Measurements from ENCODE around the gene PROZ. TPM values are rescaled to one million over a fixed set of nuclear protein-coding genes. Genes with fewer than 3 reads are reported as not detected.

PROZ gene
- total RNA-seq, 2 experiments from 2014 or later = not detected

DNA sequence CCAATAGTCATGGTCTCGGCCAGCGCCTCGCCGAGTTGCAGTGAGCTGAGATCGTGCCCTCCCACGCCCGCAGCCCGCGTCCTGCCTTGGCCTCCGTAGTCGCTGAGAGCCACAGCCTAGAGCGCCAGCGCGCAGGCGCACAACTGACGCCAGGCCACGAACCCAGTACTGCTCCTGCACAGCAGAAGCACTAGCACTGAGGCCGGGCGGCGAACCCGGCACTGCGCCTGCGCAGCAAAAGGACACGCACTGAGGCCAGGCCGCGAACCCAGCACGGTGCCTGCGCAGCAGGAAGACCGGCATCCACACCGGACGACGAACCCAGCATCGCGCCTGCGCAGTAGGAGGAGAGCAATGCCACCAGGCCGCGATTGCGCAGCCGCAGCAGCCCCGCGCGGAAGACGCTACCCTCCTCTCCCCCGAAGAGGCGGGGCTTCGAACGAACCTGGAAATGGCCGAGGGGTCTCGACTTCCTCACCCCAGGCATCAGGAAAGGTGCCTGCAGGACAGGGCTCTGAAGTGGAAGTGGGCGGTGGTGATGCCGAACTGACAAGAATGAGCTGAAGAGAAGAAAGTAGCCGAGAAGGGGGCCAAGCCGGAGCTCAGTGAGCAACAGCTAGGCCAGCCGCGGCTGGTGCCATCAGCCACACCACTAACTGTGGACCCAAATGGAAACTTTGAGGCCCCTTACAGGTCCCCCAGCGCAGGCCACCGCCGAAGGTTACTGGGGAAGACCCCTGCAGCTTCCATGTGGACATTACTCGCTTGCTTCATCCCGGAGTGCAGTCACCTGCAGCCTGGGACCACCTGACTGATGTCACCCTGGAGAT, 28.3 kb upstream of the PROZ start:
- H3K4me3 Mint-ChIP-seq = peak overlapping the region; percentile 53
- CTCF ChIA-PET = no interaction called here
- DNase-seq (peak; percentile 70), ATAC-seq (peak; percentile 88)
- POLR2A ChIA-PET = interaction anchor here (0.5 kb wide), 1 partner anchor 30 kb away, joined by 6 read pairs; no protein-coding TSS in a partner anchor
- H3K27me3 Mint-ChIP-seq = peaks cover 35% of the 10 kb centered on the region
- TF ChIP-seq, protein P1, sequence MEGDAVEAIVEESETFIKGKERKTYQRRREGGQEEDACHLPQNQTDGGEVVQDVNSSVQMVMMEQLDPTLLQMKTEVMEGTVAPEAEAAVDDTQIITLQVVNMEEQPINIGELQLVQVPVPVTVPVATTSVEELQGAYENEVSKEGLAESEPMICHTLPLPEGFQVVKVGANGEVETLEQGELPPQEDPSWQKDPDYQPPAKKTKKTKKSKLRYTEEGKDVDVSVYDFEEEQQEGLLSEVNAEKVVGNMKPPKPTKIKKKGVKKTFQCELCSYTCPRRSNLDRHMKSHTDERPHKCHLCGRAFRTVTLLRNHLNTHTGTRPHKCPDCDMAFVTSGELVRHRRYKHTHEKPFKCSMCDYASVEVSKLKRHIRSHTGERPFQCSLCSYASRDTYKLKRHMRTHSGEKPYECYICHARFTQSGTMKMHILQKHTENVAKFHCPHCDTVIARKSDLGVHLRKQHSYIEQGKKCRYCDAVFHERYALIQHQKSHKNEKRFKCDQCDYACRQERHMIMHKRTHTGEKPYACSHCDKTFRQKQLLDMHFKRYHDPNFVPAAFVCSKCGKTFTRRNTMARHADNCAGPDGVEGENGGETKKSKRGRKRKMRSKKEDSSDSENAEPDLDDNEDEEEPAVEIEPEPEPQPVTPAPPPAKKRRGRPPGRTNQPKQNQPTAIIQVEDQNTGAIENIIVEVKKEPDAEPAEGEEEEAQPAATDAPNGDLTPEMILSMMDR (IDR thresholded peaks at IDR 0.05) = no peak
- intact Hi-C loops (cut with micrococcal nuclease) = no loop called here
- H3K27ac Mint-ChIP-seq = no peak overlapping the region
- H3K36me3 Mint-ChIP-seq (ENCODE audit: low read depth) = no peaks in the 10 kb centered on the region
- no peaks in the 10 kb centered on the region for H3K9me3 Mint-ChIP-seq
- peaks cover 4% of the 10 kb centered on the region for H3K4me1 Mint-ChIP-seq (ENCODE audit: low read depth)

DNA sequence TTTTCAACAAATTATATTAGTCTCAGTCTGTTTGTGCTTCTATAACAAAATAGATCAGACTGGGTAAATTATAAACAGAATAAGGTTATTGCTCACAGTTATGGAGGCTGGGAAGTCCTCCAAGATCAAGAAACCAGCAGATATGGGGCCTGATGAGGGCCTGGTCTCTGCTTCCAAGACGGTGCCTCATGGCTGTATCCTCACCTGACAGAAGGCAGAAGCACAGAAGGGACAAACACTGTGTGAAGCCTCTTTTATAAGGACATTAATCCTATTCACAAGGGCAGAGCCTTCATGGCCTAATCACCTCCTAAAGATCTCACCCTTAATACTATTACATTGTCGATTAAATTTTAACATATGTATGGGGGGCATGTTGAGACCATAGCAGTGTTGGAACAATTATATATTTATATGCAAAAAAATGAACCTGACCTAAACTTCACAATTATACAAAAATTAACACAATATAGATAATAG, 23.1 kb upstream of the PROZ start:
- no peak overlapping the region for H3K4me3 Mint-ChIP-seq
- H3K27me3 Mint-ChIP-seq = peaks cover 10% of the 10 kb centered on the region
- no peaks in the 10 kb centered on the region for H3K4me1 Mint-ChIP-seq (ENCODE audit: low read depth)
- TF ChIP-seq, protein P1 (IDR thresholded peaks at IDR 0.05) = no peak
- no peak for DNase-seq
- ATAC-seq = no peak
- no peak overlapping the region for H3K27ac Mint-ChIP-seq
- H3K9me3 Mint-ChIP-seq = no peaks in the 10 kb centered on the region
- CTCF ChIA-PET = no interaction called here
- no peaks in the 10 kb centered on the region for H3K36me3 Mint-ChIP-seq (ENCODE audit: low read depth)
- POLR2A ChIA-PET = no interaction called here
- intact Hi-C loops (cut with micrococcal nuclease) = no loop called here

DNA sequence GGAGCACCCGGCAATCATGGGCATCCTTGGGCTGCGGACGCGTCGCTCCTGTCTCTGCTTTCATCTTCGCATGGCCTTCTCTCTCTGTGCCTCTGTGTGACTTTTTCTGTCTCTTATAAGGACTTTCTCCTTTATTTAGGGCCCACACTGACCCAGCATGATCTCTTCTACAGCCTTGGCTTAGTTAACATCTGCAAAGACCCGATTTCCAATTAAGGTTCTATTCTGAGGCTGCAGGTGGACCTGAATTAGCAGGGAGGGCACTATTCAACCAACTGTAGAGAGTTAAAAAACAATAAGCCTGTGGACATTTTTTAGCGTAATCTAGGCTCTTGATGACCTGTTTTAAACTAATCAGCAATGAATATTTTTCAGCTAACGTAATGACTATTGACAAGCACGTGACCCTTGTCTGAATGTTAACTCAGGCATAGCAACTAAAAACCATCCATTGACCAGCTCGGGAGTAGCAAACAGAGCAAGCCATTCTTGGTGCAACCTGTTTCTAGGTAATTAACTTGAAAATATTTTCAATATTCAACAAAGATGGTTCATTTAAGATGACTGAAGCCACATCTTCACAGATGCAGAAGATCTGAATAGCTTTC, 20.7 kb upstream of the PROZ start:
- Mint-ChIP-seq H3K27ac (no peak overlapping the region), H3K4me3 (no peak overlapping the region), H3K36me3 (ENCODE audit: low read depth) (no peaks in the 10 kb centered on the region), H3K4me1 (ENCODE audit: low read depth) (no peaks in the 10 kb centered on the region), H3K9me3 (no peaks in the 10 kb centered on the region), H3K27me3 (no peaks in the 10 kb centered on the region)
- ATAC-seq (no peak), DNase-seq (no peak)
- intact Hi-C loops (cut with micrococcal nuclease) = no loop called here
- TF ChIP-seq, protein P1 (IDR thresholded peaks at IDR 0.05) = no peak
- ChIA-PET CTCF (no interaction called here), POLR2A (no interaction called here)

DNA sequence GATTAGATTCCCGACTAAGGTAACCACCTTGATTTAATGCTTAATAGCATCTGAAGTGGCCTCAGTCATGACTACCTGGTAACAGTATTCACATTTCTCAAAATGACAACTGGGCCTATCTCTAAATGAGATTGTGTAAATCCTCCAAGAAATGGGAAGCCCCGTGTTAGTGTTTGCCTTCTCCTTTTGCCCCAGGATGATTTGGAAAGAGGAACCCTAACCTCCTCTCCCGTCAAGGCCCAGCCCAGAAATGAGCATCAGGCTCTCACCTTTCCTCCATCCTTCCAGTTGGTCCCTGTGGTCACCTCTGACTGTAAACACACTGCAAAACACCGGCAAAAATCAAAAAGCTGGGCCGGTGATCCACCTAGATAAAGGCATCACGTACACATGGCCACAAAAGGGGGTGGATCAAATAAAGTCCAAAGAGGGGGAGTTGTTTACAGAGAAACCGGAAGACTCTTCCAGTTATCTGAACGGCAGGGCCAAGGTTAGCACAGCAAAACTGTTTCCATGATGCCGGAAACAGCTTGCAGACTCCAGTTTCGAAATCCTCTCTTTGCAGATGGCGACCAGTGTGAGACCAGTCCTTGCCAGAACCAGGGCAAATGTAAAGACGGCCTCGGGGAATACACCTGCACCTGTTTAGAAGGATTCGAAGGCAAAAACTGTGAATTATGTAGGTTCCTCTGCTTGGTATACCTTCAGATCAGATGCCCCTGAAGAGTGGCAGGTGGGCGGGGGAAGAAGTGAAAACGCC, 19.5 kb upstream of the PROZ start:
- Mint-ChIP-seq H3K4me1 (ENCODE audit: low read depth) (no peaks in the 10 kb centered on the region), H3K9me3 (no peaks in the 10 kb centered on the region), H3K36me3 (ENCODE audit: low read depth) (no peaks in the 10 kb centered on the region), H3K27ac (no peak overlapping the region), H3K27me3 (no peaks in the 10 kb centered on the region), H3K4me3 (no peak overlapping the region)
- intact Hi-C loops (cut with micrococcal nuclease) = no loop called here
- DNase-seq = no peak
- no peak for ATAC-seq
- CTCF ChIA-PET = no interaction called here
- POLR2A ChIA-PET = no interaction called here
- TF ChIP-seq, protein P1 (IDR thresholded peaks at IDR 0.05) = no peak

Measured in activated CD8-positive, alpha-beta T cell treated with anti-CD3 and anti-CD28 coated beads for 36 hours (primary cell).